Glomerular endothelial cell (primary cell): Measurements from ENCODE around the gene PGLYRP4. TPM values are rescaled to one million over a fixed set of nuclear protein-coding genes. Genes with fewer than 3 reads are reported as not detected.

Experiments
- DNase-seq: peaks from one replicate; pipeline ENCODE4 v3.0.0-alpha.2; 2011; ENCODE audit warnings: low read depth, low spot score; ENCODE audit errors: extremely low read depth
- total RNA-seq: library from RNA; depleted of rRNA; stranded (reverse); fragments of >200 nt; gene quantifications from 2 replicates; pipeline ENCODE4 v1.2.3, GENCODE V29; 2015

PGLYRP4 gene
- total RNA-seq, 1 donor from 2014 or later = not detected

DNA sequence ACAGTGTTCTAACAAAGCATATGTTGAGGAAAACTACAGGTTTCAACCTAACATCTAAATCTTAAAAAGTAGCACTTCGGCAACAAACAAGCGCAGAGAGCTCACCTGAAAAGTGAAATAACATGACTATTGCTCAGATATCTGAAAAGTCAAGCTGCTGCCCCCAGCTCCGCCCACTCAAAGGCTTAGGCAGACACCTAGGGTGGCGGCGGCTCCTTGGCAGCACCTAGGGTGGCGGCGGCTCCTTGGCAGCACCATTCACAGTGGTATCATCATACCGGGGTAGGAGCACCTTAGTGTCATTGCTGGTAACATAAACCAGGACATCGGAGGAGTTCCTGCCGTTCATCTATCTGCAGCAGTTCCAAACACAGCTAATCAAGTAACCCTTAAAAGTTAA is 30.9 kb upstream of the PGLYRP4 start:
- no peak for DNase-seq

- DNase-seq = no peak
Observed at GRCh38 chr1:153375511-153375910, 26.9 kb upstream of the PGLYRP4 start, which contains the start of gene S100A12. Gene S100A12 (minus strand): TSS chr1:153375621. CDS start chr1:153374592, 1,029 bp downstream.

DNA sequence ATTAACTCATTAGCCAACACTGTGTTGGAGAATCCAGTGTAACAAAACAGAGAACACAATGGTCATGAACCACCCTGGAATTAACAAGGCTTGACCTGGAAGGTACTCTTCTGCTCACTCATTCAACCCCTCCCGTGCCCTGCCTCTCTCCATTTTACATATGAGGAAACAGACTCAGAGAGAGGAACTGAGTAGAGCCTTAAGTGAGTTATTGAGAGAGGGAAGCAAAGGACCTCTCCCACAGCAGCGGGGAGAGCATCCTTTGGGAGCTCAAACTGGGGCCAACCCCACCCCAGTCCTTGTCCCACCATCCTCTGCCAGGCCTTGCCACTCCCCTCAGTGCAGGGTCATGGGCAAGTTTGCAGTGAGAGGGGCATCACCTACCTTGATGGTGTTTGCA is 25.4 kb upstream of the PGLYRP4 start:
- no peak for DNase-seq

GRCh38 chr1:153372571-153372970 is 23.9 kb upstream of the PGLYRP4 start:
- DNase-seq = no peak

GRCh38 chr1:153371231-153371630 is 22.6 kb upstream of the PGLYRP4 start:
- DNase-seq = no peak

GRCh38 chr1:153370146-153370545 is 21.5 kb upstream of the PGLYRP4 start:
- no peak for DNase-seq

GRCh38 chr1:153368495-153368894 is 19.9 kb upstream of the PGLYRP4 start:
- no peak for DNase-seq

DNA sequence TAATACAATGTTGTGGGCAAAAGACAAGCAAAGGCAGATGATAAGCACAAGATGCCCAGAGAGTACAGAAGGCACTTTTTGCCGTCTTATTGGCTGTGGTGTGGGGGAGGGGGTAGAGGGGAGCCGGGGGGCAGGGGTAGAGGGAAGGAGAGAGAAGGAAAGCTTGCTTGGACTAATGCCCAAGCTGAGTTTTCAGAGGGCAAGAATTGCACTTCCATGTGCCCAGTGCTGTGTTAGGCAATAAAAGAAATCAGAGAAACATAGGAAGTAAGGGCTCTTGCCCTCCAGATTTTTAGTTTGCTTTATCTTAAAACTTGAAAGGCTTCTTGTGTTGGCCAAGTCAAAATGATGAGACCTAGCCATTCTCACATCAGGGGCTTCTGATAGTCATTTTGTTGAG is 18.4 kb upstream of the PGLYRP4 start:
- no peak for DNase-seq

- DNase-seq = no peak
Observed at GRCh38 chr1:153366261-153366660, 17.6 kb upstream of the PGLYRP4 start.

- no peak for DNase-seq
Observed at GRCh38 chr1:153365696-153366095, 17.1 kb upstream of the PGLYRP4 start.

- DNase-seq = no peak
Observed at GRCh38 chr1:153364766-153365666, 16.4 kb upstream of the PGLYRP4 start.

- DNase-seq = no peak
Observed at GRCh38 chr1:153364156-153364555, 15.5 kb upstream of the PGLYRP4 start.

GRCh38 chr1:153363641-153364040 is 15.0 kb upstream of the PGLYRP4 start:
- no peak for DNase-seq

GRCh38 chr1:153362187-153362775 is 13.6 kb upstream of the PGLYRP4 start:
- no peak for DNase-seq

DNA sequence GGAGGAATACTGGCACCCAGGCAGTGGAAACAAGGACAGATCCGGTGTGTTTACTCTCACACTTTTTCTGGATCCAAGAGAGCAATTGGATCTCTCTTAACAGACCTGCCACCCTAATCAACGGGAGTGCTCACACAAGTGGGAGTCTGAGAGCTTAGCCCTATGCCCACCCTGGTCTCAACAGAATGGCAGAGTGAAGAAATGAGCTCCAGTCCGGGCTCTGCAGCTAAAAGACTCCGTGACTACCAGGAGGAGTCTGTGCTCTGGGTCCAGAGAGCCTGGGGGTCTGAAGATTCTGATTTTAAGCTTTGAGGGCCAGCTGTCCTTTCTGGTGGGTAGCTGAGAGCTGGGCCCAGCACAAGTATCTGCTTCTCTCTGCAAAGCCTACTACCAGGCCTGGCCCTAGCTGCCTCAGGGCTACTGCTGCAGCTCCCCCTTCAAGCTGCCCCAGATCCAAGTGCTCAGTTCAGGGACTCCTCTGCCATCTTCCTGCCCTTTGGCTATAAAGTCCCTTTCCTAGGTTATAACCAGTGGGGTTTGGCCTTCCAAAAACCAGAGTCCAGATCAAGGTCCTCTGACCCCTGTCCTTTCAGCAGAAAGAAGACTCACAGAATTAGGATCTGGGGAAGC is 13.0 kb upstream of the PGLYRP4 start:
- DNase-seq = no peak

DNA sequence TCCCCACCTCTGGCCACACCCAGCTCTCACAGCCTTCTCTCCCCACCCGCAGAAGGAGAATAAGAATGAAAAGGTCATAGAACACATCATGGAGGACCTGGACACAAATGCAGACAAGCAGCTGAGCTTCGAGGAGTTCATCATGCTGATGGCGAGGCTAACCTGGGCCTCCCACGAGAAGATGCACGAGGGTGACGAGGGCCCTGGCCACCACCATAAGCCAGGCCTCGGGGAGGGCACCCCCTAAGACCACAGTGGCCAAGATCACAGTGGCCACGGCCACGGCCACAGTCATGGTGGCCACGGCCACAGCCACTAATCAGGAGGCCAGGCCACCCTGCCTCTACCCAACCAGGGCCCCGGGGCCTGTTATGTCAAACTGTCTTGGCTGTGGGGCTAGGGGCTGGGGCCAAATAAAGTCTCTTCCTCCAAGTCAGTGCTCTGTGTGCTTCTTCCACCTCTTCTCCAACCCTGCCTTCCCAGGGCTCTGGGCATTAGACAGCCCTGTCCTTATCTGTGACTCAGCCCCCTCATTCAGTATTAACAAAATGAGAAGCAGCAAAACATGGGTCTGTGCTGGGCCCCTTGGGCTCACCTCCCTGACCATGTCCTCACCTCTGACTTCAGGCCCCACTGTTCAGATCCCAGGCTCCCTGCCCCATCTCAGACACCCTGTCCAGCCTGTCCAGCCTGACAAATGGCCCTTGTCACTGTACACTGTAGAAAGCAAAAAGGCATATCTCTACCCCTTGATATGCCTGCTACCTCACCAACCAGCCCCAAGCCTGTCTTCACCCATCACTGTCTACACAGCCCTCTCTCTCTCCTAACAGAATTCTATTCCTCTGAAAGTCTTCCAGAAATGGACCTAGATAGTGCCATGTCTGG is 12.2 kb upstream of the PGLYRP4 start:
- no peak for DNase-seq

DNA sequence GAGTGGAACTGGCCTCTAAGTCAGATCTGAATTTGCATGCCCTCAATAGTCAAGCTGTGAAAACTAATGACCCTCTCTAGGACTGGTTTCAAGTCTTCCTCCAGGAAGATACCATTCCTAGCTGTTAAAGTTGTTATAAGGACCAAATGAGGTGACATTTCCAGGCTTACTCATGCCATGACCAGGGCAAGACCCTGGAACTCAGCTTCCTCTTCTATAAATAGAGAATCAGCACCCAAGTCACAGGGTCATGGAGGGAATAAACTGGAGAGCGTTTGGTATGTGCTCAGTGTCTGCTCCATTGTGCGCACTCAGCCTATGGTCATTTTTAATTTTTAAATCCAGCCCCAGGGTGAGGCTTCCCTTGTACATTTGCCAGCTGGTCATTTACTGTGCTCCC is 11.5 kb upstream of the PGLYRP4 start:
- no peak for DNase-seq

DNA sequence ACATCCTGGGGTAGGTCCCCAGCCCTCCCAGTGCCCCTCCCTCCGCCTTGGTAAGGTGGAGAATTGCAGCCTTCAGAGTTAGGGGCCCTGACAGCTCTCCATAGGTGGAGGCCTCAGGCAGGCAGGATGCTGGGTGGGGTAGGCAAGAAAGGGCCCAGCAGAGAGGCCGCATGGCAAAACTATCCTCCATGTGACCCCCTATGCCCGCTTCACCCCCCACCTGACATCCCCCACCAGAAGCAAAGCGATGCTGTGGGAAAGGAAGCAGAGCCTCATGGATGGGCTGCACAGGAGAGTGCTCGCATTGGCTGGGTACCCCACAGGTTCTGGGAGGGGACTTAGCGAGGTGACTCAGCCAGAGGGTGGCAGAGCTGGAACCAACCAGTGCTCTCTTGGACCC is 10.6 kb upstream of the PGLYRP4 start:
- no peak for DNase-seq

DNA sequence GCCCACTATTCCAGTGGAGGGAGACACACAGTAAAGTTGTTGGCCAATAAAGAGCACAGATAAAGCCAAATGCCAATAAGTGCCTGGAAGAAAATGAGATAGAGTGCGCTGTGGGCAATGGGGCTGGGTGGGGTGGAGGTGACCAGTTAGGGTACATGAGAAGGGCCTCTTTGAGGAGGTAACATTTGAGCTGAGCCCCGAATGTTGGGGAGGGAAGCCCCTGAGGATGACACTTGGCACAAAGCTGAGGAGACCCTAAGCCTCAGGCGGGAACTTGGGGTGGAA is 10.0 kb upstream of the PGLYRP4 start:
- no peak for DNase-seq

DNA sequence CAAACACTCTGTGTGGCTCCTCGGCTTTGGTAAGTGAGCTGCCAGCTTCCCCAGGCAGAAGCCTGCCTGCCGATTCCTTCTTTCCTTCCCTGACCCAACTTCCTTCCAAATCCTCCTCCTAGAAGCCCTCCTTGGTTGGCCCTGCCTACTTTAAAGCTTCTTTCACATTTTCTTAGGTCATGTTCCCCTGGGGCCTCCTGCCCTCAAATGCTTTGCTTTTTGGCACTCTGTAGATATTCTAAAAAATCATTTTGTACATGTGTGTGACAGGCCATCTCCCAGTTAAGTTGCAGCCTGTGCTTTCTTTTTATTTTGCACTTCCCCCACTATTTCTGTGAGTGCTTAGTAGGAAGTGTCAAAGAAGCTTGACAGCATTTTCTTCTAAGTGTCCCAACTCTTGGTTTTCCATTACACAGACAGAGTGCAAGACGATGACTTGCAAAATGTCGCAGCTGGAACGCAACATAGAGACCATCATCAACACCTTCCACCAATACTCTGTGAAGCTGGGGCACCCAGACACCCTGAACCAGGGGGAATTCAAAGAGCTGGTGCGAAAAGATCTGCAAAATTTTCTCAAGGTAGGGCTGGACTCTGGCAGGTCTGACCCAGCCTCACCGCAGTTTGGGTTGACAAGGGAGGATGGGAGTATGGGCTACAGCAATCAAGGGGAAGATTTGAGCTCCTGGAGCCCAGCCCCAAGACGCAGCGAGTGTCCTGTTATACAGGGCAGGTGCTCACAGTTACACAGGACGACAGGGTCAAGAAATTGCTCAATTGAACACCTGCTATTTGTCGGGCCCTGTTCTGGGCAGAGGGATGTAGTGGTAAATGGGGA is 9.4 kb upstream of the PGLYRP4 start, which contains the start of gene S100A9:
Gene S100A9 (plus strand): TSS at position 2 of the 838 bp plus-strand sequence. CDS start 430 bp downstream, at position 432.
- no peak for DNase-seq
